Activated CD8-positive, alpha-beta T cell treated with anti-CD3 and anti-CD28 coated beads for 36 hours (primary cell): ENCODE data around the gene FASN. TPM values are rescaled to one million over a fixed set of nuclear protein-coding genes. Genes with fewer than 3 reads are reported as not detected.

ENCODE experiments used
- ATAC-seq: fragments of 200-7000 bp; cut with Tn5 transposase; one replicate; pipeline ENCODE4 v1.10.0; 2021; ENCODE audit warnings: mild to moderate bottlenecking, moderate library complexity
- CTCF ChIA-PET: fragments of 350-600 bp; sonication (Branson Sonifier 250); formaldehyde crosslinking; loops from one replicate; lab custom pipeline; 2021; ENCODE audit warnings: antibody characterized with exemption; lab: Charles Lee
- POLR2A ChIA-PET: fragments of 350-600 bp; sonication (Branson Sonifier 250); formaldehyde crosslinking; loops from one replicate; lab custom pipeline; 2021; ENCODE audit warnings: antibody characterized with exemption; lab: Charles Lee
- DNase-seq: peaks from one replicate; pipeline ENCODE4 v3.0.0-alpha.2; 2020
- H3K27ac Mint-ChIP-seq: one replicate; pipeline ENCODE4 v1.8.0; 2021; ENCODE audit warnings: mild to moderate bottlenecking, mixed read lengths
- H3K27me3 Mint-ChIP-seq: one replicate; pipeline ENCODE4 v1.8.0; 2021; ENCODE audit warnings: mixed read lengths
- H3K36me3 Mint-ChIP-seq: one replicate; pipeline ENCODE4 v1.8.0; 2021; ENCODE audit warnings: low read depth, mixed read lengths
- H3K4me1 Mint-ChIP-seq: one replicate; pipeline ENCODE4 v1.8.0; 2021; ENCODE audit warnings: low read depth, mixed read lengths
- H3K4me3 Mint-ChIP-seq: one replicate; pipeline ENCODE4 v1.8.0; 2021; ENCODE audit warnings: mild to moderate bottlenecking, moderate library complexity, mixed read lengths
- H3K9me3 Mint-ChIP-seq: one replicate; pipeline ENCODE4 v1.8.0; 2021; ENCODE audit warnings: mixed read lengths
- CTCF ChIP-seq: fragments of 200-600 bp; IDR thresholded peaks from one replicate; pipeline ENCODE4 v1.8.0; 2022; ENCODE audit warnings: antibody characterized with exemption, mild to moderate bottlenecking
- intact Hi-C: fragments of 100-400 bp; cut with micrococcal nuclease; formaldehyde crosslinking; loops from one replicate; pipeline ENCODE4 v1.10.0; 2022
- total RNA-seq, 2 experiments: library from RNA; stranded (reverse); gene quantifications; one replicate each; pipeline ENCODE4 v1.2.3, GENCODE V29; 2021

Gene FASN
- total RNA-seq, 2 experiments from 2014 or later: 250 to 260 TPM

- Mint-ChIP-seq H3K27ac (no peak overlapping the region), H3K36me3 (no peaks in the 10 kb centered on the region), H3K27me3 (no peaks in the 10 kb centered on the region), H3K4me1 (peaks cover 22% of the 10 kb centered on the region), H3K9me3 (no peaks in the 10 kb centered on the region), H3K4me3 (no peak overlapping the region)
- ATAC-seq: no peak
- ChIA-PET POLR2A (interaction anchor here (0.8 to 9.3 kb wide), 5 partner anchors 10 to 180 kb away, joined by 3 to 98 read pairs (median 5); partner anchors contain the start of genes DCXR, DUS1L and SLC16A3), CTCF (interaction anchor here (0.9 kb wide), 1 partner anchor 12 kb away, joined by 3 read pairs; the partner anchor contains the start of gene DCXR)
- DNase-seq: no peak
- no peak for TF ChIP-seq CTCF
- intact Hi-C loops: no loop called here
Measured at GRCh38 chr17:82049106-82049505, 48.9 kb downstream of the FASN start.

GRCh38 chr17:82048571-82048971 lies 49.5 kb downstream of the FASN start:
- no peak for ATAC-seq

GRCh38 chr17:82047914-82048570 lies 50.0 kb downstream of the FASN start:
- ATAC-seq (no peak), DNase-seq (no peak)
- H3K27me3 Mint-ChIP-seq: no peaks in the 10 kb centered on the region
- no peak overlapping the region for H3K4me3 Mint-ChIP-seq
- H3K9me3 Mint-ChIP-seq: no peaks in the 10 kb centered on the region
- TF ChIP-seq CTCF: no peak
- no peaks in the 10 kb centered on the region for H3K36me3 Mint-ChIP-seq
- H3K4me1 Mint-ChIP-seq: peaks cover 17% of the 10 kb centered on the region
- POLR2A ChIA-PET: interaction anchor here (2.1 to 9.3 kb wide), 2 partner anchors 16 to 28 kb away, joined by 5 to 98 read pairs; partner anchors contain the start of gene DUS1L
- no peak overlapping the region for H3K27ac Mint-ChIP-seq
- intact Hi-C loops: no loop called here
- CTCF ChIA-PET: no interaction called here

More at GRCh38 chr17:82048571-82048971, 49.5 kb downstream of the FASN start:
- no peaks in the 10 kb centered on the region for H3K27me3 Mint-ChIP-seq
- TF ChIP-seq CTCF: no peak
- POLR2A ChIA-PET: interaction anchor here (1.2 to 9.3 kb wide), 4 partner anchors 11 to 28 kb away, joined by 3 to 98 read pairs (median 5); partner anchors contain the start of genes DCXR and DUS1L
- H3K4me3 Mint-ChIP-seq: peak overlapping the region; percentile 27
- H3K27ac Mint-ChIP-seq: no peak overlapping the region
- intact Hi-C loops: no loop called here
- CTCF ChIA-PET: interaction anchor here (0.9 kb wide), 1 partner anchor 11 kb away, joined by 3 read pairs; the partner anchor contains the start of gene DCXR
- no peak for DNase-seq
- H3K9me3 Mint-ChIP-seq: no peaks in the 10 kb centered on the region
- H3K4me1 Mint-ChIP-seq: peaks cover 22% of the 10 kb centered on the region
- H3K36me3 Mint-ChIP-seq: no peaks in the 10 kb centered on the region

- DNase-seq: no peak
- H3K27ac Mint-ChIP-seq: no peak overlapping the region
- H3K36me3 Mint-ChIP-seq: no peaks in the 10 kb centered on the region
- peaks cover 12% of the 10 kb centered on the region for H3K4me1 Mint-ChIP-seq
- H3K27me3 Mint-ChIP-seq: no peaks in the 10 kb centered on the region
- no peaks in the 10 kb centered on the region for H3K9me3 Mint-ChIP-seq
- ATAC-seq: no peak
- no peak overlapping the region for H3K4me3 Mint-ChIP-seq
- intact Hi-C loops: no loop called here
- CTCF ChIA-PET: no interaction called here
- TF ChIP-seq CTCF: no peak
- POLR2A ChIA-PET: no interaction called here
Measured at GRCh38 chr17:82047379-82047778, 50.7 kb downstream of the FASN start.

GRCh38 chr17:82046903-82047302 lies 51.1 kb downstream of the FASN start:
- DNase-seq: no peak
- intact Hi-C loops: no loop called here
- H3K4me1 Mint-ChIP-seq: peaks cover 12% of the 10 kb centered on the region
- H3K27ac Mint-ChIP-seq: no peak overlapping the region
- no peak for TF ChIP-seq CTCF
- ATAC-seq: no peak
- ChIA-PET POLR2A (no interaction called here), CTCF (no interaction called here)
- H3K36me3 Mint-ChIP-seq: no peaks in the 10 kb centered on the region
- no peak overlapping the region for H3K4me3 Mint-ChIP-seq
- no peaks in the 10 kb centered on the region for H3K27me3 Mint-ChIP-seq
- H3K9me3 Mint-ChIP-seq: no peaks in the 10 kb centered on the region
